GM21737 (cell line): ENCODE measurements around the gene SUMO3.

Experiments
- ATAC-seq: cut with Tn5 transposase; IDR thresholded peaks from one replicate; pipeline ENCODE4 v1.9.1; 2021; ENCODE audit warnings: mild to moderate bottlenecking, moderate library complexity; ENCODE audit not compliant: unreplicated experiment

Gene SUMO3

GRCh38 chr21:44817914-44818639, at the start of gene SUMO3:
TSS of gene SUMO3 (minus strand) at chr21:44818062. CDS start at chr21:44817968, 94 bp downstream.
- ATAC-seq: peak; percentile 50

- no peak for ATAC-seq
Measured at GRCh38 chr21:44867464-44867863, 49.6 kb upstream of the SUMO3 start.

GRCh38 chr21:44866780-44867179, 48.9 kb upstream of the SUMO3 start:
- no peak for ATAC-seq

- ATAC-seq: no peak
Measured at GRCh38 chr21:44865561-44866280, 47.9 kb upstream of the SUMO3 start.

- ATAC-seq: no peak
Measured at GRCh38 chr21:44862869-44863685, 45.2 kb upstream of the SUMO3 start.

GRCh38 chr21:44858791-44859190, 40.9 kb upstream of the SUMO3 start:
- ATAC-seq: no peak

- no peak for ATAC-seq
Measured at GRCh38 chr21:44858291-44858690, 40.4 kb upstream of the SUMO3 start.

- ATAC-seq: no peak
Measured at GRCh38 chr21:44857127-44857892, 39.4 kb upstream of the SUMO3 start.

- ATAC-seq: no peak
Measured at GRCh38 chr21:44856131-44856530, 38.3 kb upstream of the SUMO3 start.

GRCh38 chr21:44855572-44855971, 37.7 kb upstream of the SUMO3 start:
- no peak for ATAC-seq

- ATAC-seq: no peak
Measured at GRCh38 chr21:44854664-44855446, 37.0 kb upstream of the SUMO3 start.

- ATAC-seq: no peak
Measured at GRCh38 chr21:44854391-44854663, 36.5 kb upstream of the SUMO3 start.

- no peak for ATAC-seq
Measured at GRCh38 chr21:44853601-44854390, 35.9 kb upstream of the SUMO3 start.

- ATAC-seq: no peak
Measured at GRCh38 chr21:44850905-44851657, 33.2 kb upstream of the SUMO3 start.

GRCh38 chr21:44850208-44850800, 32.4 kb upstream of the SUMO3 start:
- ATAC-seq: no peak

- no peak for ATAC-seq
Measured at GRCh38 chr21:44849616-44850130, 31.8 kb upstream of the SUMO3 start.

GRCh38 chr21:44848821-44849521, 31.1 kb upstream of the SUMO3 start:
- no peak for ATAC-seq
